Stimulated activated CD8-positive, alpha-beta memory T cell treated with anti-CD3 and anti-CD28 coated beads, Interleukin-2, amount 100 ng/mL, for 1 hour (primary cell): Measurements from ENCODE around the gene DPEP2.
A peak's percentile ranks its signal among the peaks of the same experiment; 100 is the strongest.
"Not testable (repeated sequence)": the region's sequence is repeated elsewhere in the genome, so short reads cannot be mapped to it uniquely, and the experiment has no call there.

Source experiments
- DNase-seq, 2 donors: peaks; one replicate each; pipeline ENCODE4 v3.0.0-alpha.2; 2020; ENCODE audit warnings: low read depth in 2 of 2

The DPEP2 gene

DNA sequence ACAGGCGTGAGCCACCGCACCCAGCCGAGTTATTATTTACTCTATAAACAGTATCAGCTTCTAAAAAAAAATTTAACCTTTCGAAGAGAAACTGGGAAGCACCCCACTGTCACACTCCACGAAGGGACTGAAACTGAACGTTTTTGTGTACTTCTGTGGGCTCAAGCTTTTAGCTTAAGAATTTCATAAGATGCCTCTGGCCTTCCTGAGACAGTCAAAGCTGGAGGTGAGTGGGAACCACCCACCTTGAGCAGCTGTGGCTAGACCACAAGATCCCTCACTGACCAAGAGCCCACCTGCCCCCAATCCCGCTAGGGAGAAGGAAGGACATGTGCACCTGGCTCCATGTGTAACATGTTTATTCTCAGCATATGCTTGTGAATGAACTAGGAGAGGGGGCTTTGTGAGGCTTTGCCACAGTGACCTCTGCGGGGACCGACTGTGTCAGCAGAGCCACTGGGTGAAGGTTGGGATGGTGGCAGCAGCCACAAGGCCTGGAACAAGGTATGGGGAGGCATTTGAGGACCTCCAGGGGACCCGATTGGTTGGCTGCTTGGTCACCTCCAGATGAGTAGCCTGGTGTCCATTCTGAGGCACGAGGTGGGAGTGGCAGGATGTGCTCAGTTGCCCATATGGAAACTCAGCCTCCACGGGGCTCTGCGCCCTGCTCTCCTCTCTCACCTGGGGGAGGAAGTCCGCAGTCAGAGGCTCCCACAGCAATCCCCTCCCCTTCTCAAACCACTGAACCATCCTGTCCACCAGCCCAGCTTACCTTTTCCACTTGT lies 23.8 kb downstream of the DPEP2 start:
- DNase-seq = no peak

DNA sequence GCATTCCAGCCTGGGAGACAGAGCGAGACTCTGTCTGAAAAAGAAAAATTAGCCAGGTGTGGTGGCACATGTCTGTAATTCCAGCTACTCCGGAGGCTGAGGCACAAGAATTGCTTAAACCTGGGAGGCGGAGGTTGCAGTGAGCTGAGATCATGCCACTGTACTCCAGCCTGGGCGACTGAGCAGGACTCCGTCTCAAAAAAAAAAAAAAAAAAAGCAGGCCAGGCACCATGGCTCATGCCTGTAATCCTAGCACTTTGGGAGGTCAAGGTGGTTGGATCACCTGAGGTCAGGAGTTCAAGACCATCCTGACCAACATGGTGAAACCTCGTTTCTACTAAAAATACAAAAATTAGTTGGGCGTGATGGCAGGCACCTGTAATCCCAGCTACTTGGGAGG lies 27.0 kb downstream of the DPEP2 start:
- DNase-seq = not testable (repeated sequence)

DNA sequence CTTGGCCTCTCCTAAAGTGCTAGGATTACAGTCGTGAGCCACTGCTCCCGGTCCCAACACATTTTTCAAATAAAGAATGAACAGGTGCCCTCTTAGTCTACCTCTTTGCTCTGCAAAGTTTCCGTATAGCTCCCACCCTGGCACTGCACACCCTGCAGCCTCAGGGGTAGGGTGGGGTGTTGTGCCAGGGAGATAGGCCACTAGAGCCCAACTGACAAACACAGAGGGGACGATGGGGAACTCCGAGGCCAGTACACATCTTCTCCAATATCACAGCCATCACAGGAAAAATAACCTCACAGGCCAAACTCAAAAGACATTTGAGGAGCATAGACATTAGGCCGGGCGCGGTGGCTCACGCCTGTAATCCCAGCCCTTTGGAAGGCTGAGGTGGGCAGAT lies 28.2 kb downstream of the DPEP2 start:
- no peak for DNase-seq

DNA sequence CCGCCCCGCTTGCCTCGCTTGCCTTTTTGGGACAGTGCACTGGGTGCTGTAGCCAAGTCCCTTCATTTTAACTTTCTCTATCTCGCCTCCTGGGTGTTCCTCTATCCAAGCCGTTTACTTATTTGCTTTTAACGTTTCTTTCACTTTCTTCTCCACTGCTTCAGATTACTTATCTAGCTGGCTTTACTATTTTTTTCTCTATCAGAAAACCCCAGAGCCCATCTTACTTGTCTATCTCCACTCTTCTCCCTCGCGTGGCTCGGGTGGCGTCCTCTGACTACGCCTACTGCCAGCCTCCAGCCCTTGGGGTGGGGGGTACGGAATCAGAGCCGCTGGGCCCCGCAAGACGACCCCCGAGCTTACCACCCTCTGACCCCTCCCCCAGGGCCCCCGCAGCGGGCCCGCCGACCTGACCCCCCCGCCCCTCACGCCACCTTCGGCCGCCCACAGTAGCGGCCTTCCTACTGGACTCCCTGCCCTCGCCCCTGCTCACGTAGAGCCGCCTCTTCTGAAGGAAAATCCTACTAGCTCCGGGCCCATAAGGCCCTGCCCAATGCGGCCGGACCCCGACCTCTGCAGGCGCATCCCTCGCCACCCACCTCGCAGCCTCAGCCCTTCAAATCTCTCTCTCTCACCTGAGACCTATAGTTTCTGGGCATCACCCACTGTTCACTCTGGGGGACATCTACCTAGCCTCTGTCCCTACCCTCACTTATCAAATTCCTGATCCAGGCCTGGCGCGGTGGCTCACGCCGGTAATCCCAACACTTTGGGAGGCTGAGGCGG lies 29.8 kb downstream of the DPEP2 start:
- DNase-seq = no peak

DNA sequence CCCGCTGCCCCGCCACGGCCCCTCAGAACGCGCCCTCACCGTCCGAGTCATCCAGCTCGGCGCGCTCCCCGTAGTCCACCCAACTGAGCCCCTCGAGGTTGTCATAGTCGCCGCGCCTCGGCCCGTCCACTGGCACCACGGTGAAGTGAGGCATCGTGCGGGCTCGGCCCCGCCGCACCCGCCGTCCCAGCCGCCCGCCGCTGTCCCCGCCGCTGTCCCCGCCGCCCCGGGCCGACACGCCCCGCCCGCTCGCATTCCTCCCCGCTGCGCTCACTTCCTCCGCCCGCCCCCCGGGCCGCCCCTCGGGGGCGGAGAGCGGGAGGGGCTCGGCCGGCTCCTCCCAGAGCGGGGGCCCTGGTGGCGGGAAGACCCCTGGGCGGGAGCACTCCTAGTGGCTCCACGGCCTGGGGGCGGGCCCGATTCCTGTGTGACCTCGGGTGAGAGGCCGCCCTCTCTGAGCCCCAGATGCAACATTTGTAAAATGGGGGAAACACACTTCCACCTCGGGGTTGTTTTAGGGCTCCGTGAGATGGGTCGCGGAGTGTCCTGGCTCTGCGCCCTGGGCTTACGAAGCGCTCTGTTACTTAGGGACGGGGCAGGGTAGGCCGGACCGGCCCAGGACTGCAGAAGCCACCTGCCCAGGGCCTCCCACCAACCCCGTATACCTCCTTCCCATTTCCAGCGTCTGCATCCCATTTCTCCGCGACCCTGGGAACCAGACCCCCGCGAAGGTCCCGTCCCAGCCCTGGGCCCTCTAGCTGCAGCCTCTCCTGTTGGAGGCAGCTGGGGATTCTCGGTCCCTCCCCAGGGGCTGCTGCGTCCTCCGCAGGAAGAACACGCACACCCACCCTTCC lies 30.7 kb downstream of the DPEP2 start, which contains the start of gene SLC12A4:
TSS of gene SLC12A4 (minus strand) at position 238 of the 854 bp plus-strand sequence. CDS start at position 154, 84 bp downstream.
- peak; percentile 63 to 74 for DNase-seq

DNA sequence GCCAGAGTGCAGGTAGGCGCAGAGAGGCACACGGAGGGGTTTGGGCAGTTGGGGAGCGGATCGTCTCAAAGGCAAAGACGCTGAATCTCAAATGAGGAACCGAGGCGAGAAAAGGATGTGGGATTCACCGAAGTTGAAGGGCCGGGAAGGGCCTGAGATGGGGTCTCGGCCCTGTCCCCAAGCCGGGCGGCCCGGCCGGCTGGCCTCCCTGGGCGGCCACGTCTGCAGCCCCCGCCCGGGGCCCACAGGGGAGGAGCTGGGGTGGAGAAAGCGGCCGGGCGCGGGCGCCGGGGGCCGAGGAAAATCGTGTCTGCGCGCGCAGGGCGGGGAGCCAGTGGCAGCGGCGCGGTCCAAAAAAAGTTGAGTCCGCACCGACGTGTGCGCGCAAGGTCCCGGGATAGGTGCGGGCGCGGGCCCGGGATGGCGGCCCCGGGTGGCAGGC lies 31.3 kb downstream of the DPEP2 start:
- DNase-seq = no peak

DNA sequence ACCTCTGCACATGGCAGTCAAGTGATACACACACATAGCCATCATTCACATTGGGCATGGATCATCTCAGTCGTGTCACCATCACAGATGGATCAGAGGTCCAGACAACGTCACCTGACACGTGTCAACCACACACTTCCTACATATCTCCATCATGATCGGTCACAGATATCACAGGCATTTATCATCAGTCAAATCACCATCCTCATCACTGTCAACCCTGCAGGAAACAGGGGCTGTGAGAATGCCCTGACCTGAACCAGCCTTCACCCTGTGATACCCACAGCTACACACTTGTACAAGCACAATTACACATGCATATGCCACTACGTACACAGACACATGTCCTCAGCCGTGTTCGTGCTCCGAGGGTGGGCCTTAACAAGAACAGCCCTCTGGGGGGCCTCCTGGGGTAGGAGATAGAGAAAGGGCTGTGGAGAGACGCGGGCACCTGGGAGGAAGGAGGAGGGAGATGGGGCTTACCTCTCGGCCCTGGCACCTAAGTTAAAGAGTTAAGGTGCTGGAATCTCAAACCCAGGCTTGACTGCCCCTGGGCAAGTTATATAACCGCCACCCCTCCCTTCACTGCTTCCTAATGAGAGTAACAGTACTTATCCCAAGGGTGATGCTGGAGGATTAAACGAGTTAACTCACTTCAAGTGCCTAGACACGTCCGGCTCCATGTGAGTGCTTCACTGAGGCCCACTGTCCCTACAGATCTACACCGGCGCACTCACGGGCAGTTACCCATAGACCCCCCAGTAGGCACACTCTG lies 31.9 kb downstream of the DPEP2 start:
- no peak for DNase-seq

DNA sequence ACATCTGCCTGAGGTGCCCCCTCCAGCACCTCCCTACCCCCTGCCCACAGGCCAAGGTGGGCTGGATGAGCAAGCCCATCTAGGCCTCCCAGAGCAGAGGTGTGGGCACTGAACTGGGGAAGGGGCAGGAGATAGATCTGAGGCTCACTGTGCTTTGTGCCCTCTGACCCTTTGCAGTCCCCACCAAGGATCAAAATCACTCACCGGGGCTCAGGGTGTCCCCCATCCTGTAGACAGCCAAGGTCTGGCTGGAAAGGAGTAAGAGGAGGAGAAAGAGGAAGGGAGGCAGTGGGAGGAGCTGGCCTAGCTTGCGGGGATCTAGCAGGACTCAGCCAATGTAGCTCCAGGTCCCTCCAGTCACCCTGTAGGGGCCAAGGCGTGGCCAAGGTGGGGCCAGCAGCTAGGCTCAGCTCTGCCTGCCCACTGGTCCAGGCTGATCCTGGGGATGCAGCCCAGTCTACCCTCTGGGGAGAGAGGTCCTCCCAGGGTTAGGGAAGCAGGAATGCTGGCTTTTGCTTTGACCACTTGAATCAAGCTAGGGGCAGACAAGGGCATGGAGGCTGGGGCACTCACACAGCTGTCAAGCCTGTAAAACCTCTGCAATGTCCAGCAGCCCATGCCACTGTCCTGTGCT lies 32.6 kb downstream of the DPEP2 start:
- no peak for DNase-seq

DNA sequence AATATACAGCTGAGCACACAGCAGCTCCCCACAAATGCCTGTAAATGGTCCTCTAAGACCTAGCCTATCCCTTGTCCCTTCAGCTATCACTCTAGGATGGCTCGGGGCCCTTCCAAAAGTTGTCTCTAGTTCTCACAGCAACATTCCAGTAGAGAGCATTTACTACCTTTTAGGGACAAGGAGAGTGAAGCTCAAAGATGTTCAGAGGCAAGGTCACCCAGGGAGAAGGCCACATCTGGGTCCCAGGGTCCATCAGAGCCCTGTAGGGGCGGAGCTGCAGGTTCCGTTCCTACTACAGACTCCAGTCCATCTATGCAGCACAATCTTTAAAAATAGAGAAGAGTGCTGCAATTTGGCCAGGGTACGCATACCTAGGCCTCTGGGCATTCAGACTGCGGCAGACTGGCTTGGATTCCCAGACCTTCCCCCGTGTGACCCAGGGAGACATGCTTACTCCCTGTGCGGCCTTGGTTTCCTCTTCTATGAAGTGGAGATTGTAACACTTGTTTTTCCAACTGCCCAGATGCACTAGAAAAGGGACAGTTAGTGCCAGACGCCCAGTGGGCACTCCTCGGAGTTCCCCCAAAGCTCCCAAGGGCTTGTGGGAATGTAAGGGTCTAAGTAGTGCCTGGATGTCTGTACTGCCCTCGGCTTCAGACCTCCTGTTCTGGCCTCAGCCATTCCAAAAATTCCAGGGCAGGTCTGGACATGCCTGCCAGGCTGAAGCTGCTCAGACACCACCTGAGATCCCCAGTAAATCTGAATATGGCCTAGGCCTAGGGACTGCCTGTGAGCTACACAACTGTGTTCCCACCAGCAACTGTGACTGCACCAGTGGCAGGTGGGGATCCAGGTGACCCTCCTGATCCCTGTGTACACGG lies 33.4 kb downstream of the DPEP2 start:
- DNase-seq = no peak

DNA sequence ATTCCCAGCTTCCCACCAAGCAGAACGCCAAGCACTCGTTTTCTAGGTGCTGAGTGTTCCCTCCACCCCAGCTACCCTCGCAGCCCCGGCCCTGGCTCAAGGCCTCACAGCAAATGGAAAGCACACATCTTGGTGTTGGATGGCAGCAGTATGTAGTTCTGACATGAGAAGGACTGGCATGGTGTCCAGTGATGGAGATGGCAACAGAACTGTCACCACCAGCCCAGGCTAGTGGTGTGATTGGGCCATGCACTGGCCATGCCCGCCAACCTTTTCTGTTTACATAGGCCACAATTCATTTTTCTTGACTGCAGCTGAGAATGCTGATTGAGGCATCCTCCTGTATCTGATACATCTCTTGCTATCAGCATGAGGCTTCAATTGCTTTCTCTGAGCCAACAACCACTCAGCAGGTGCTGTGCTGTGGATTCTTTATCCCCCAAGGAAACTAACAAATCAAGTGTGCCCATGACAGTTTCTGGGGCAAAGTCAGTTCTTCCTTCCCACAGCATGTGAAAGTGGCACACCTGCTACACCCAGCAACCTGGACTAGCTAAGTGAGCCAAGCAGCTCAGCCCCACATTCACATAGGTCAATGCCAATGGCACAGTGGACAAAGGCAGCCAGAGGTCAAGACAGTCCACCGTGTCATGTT lies 34.7 kb downstream of the DPEP2 start:
- no peak for DNase-seq

DNA sequence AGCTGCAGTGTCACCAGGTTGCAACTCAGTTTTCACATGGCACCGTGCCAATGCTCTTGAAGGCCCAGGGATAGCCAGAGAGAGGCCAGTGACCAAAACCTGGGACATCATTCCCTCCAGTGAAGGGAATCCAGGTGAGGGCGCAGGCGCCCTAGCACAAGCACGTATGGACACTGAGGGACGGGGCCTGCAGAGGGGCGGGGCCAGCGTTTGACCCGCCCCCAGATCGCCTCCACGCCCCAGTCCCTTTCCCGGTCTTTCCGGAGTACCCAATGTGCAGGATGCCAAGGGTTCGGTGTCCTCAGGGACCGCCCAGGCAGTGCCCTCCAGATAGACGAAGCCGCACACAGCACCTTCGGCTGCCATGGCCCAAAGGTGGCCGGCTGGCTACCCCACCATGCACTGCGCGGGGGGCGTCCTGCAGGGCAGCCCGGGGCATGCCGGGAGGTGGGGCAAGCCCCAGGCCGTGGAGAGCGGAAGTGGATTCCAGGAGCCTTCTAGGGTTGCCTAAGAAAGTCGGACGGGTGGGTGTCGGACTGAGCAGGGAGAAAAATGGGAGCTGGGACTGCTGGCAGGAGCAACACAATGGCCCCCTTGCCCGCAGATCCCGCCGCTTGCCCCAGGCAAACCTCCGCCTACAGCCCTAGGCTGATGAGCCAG lies 35.5 kb downstream of the DPEP2 start:
- no peak for DNase-seq

DNA sequence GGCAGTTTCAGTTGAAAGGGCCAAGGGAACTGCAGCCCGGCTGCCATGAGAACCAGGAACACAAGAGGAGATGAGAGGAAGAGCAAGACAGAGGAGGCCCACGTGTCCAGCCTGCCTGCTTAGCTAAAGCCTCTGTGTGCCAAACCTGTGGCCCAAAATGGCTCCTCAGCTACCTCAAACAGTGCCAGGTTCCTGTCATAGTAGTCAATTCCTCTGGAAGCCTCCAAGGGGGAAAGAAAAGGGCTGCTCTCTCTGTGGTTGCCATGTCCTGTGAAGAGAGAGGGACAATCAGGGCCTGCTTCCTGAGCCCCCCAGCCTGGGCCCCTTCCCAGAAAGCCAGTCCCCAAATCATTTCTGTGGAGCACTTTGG lies 36.0 kb downstream of the DPEP2 start:
- no peak for DNase-seq

DNA sequence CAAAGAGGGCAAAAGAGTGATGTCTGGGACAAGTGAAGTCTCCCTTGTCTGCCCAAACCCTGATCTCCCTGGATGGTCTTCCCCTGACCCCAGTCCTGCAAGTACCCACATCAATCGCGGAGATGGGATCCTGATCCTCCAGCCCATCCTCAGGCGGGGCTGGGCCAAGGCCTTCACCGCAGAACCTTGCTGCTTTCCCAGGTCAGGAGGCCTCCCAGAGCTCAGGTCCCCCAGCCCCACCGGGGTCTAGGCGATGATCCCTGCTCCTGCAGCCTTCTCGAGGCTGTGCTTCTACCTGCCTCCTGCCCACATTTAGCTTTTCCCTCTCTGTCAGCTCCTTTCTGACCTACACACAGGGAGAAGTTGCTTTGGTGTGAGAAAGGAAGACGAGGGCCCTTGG lies 37.1 kb downstream of the DPEP2 start:
- no peak for DNase-seq

DNA sequence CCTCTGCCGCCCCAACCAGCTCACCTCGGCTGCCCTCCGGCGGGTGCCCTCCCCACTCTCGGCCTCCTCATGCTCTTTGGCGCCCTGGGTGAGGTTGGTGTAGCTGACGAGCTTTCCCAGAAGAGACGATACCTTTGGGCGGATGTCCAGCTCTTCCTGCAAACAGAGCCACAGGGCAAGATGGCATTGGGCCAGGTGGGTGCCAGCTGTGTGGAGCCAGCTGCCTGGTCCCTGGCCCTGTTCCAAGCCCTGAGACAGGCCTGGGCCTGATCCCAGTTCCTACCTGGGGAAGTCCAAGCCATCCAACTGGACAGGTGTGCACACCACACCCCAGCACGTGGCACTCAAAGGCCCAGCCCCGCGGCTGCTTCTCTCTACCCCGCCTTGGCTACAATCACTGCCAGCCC lies 37.7 kb downstream of the DPEP2 start:
- DNase-seq = no peak

DNA sequence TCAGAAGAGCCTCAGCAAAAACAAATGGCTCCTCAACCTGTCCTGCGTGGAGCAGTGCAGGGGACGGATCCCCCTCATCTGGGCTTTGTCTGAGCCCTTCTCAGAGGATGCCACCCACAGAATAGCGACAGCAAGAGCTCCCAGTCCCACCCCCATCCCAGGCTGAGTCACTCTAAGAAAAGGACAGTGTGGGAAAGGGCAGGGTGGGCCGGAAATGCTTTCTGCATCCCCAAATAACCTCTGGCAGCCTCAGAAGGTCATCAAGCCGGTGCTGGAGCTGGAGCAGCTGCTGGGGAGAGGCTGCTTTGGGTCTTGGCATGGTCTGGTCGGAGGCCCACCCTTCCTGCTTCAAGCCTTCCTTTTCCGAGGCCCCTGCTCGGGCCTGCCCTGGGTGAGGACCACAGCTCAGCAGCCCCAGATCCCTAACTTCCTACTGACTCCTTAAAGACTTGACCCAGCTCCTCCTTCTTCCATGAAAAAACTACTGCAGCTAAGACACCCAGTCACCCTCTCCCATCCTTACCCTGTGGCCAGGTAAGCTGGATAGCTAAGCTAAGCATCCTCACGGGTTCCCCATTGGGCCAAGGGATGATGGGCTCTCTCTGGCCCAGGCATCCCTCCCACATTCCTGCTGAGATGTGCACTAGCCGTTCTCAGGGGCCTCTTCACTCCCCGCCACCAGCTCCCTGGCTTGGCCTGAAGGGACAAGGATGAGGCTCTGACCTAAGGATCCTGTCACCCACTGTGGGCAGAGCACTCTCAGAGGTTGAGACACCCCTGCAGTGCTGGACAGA lies 39.6 kb downstream of the DPEP2 start:
- no peak for DNase-seq

DNA sequence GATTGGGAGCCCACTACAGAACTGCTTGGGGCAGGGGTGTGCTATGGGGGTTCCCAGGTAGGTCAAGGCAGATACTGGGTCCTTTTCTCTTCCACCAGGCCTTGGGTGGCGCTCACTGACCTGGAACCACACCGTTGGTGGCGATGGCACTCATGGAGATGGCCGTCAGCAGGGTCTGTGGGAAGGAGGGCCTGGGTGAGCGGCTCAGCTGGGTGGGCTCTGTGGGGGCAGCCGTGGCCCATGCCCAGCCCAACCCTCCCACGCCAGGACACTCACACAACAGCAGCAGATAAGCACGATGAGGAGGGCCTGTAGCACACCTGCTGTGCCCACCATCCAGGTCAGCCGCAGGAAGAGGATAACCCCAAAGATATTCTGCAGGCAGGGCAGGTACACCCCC lies 41.7 kb downstream of the DPEP2 start:
- no peak for DNase-seq

DNA sequence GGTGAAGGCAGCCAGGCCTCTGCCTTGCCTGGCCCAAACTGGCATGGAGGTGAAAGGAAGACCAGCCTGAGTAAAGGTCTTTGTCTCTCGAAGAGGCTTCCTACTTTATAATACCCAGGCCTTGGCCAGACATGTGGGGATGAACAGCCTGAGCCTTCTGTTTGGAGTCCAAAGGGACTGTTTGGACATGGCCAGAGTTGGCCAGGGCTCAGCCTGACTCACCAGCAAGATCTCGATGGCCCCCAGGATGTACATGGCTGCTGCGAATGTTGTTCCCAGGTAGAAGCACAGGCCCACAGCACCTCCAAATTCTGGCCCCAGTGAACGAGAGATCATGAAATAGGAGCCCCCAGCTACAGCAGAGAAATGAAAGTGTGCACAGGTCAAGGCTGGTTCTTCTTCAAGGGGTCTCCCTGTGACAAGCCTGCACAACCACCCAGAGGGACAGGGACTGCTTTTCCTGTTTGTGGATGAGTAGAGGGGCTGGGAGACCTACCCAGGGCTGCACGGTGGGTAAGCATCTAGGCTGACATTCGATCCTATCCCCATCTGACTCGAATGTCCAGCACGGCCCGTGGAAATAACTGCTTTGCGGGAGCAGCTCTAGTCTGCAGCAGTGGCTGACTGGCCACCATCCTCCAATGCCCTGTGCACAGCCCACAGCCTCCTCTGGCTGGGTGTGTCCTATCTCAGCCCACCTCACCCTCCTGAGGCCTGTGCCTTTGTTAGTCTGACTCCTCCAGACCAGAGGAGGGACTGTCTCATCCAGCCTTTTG lies 44.7 kb downstream of the DPEP2 start:
- DNase-seq = no peak
